ENCODE data around the gene TLE3.

Gene TLE3

GRCh38 chr15:70084461-70084860, 13.3 kb downstream of the TLE3 start:
- H3K9ac ChIP-seq (ENCODE audit: low read depth in 1 of 2, low read length in 2 of 2) = peak overlapping the region in 1 of 2 donors; percentile 18

GRCh38 chr15:70083946-70084345, 13.8 kb downstream of the TLE3 start:
- Histone ChIP-seq H3K27me3 (ENCODE audit: control insufficient read depth in 2 of 2, insufficient read depth in 2 of 2, low read length in 2 of 2) (no peaks in the 10 kb centered on the region), H3K9me3 (ENCODE audit: control insufficient read depth in 2 of 2, low read length in 2 of 2) (no peaks in the 10 kb centered on the region), H3K36me3 (ENCODE audit: control insufficient read depth in 2 of 2, insufficient read depth in 2 of 2, low read length in 2 of 2) (peaks cover 31 to 62% of the 10 kb centered on the region in 2 donors), H3K27ac (ENCODE audit: low read depth in 2 of 2, low read length in 2 of 2) (no peak overlapping the region), H3K4me3 (ENCODE audit: low read length in 2 of 2) (no peak overlapping the region), H3K9ac (ENCODE audit: low read depth in 1 of 2, low read length in 2 of 2) (no peak overlapping the region), H3K4me1 (ENCODE audit: control insufficient read depth in 2 of 2, insufficient read depth in 2 of 2, low read length in 2 of 2) (peaks cover 11 to 15% of the 10 kb centered on the region in 2 donors)

More at GRCh38 chr15:70084461-70084860, 13.3 kb downstream of the TLE3 start:
- peaks cover 10 to 16% of the 10 kb centered on the region in 2 donors for H3K4me1 ChIP-seq (ENCODE audit: control insufficient read depth in 2 of 2, insufficient read depth in 2 of 2, low read length in 2 of 2)
- no peak overlapping the region for H3K4me3 ChIP-seq (ENCODE audit: low read length in 2 of 2)
- peaks cover 31 to 62% of the 10 kb centered on the region in 2 donors for H3K36me3 ChIP-seq (ENCODE audit: control insufficient read depth in 2 of 2, insufficient read depth in 2 of 2, low read length in 2 of 2)
- no peak overlapping the region for H3K27ac ChIP-seq (ENCODE audit: low read depth in 2 of 2, low read length in 2 of 2)
- no peaks in the 10 kb centered on the region for H3K9me3 ChIP-seq (ENCODE audit: control insufficient read depth in 2 of 2, low read length in 2 of 2)
- H3K27me3 ChIP-seq (ENCODE audit: control insufficient read depth in 2 of 2, insufficient read depth in 2 of 2, low read length in 2 of 2) = no peaks in the 10 kb centered on the region

GRCh38 chr15:70083418-70083817, 14.3 kb downstream of the TLE3 start:
- no peak overlapping the region for H3K9ac ChIP-seq (ENCODE audit: low read depth in 1 of 2, low read length in 2 of 2)
- H3K36me3 ChIP-seq (ENCODE audit: control insufficient read depth in 2 of 2, insufficient read depth in 2 of 2, low read length in 2 of 2) = peaks cover 31 to 64% of the 10 kb centered on the region in 2 donors
- no peaks in the 10 kb centered on the region for H3K9me3 ChIP-seq (ENCODE audit: control insufficient read depth in 2 of 2, low read length in 2 of 2)
- H3K4me3 ChIP-seq (ENCODE audit: low read length in 2 of 2) = no peak overlapping the region
- H3K27me3 ChIP-seq (ENCODE audit: control insufficient read depth in 2 of 2, insufficient read depth in 2 of 2, low read length in 2 of 2) = no peaks in the 10 kb centered on the region
- no peak overlapping the region for H3K27ac ChIP-seq (ENCODE audit: low read depth in 2 of 2, low read length in 2 of 2)
- peaks cover 13 to 17% of the 10 kb centered on the region in 2 donors for H3K4me1 ChIP-seq (ENCODE audit: control insufficient read depth in 2 of 2, insufficient read depth in 2 of 2, low read length in 2 of 2)

- Histone ChIP-seq H3K36me3 (ENCODE audit: control insufficient read depth in 2 of 2, insufficient read depth in 2 of 2, low read length in 2 of 2) (peaks cover 31 to 62% of the 10 kb centered on the region in 2 donors), H3K9ac (ENCODE audit: low read depth in 1 of 2, low read length in 2 of 2) (no peak overlapping the region), H3K4me3 (ENCODE audit: low read length in 2 of 2) (no peak overlapping the region), H3K27ac (ENCODE audit: low read depth in 2 of 2, low read length in 2 of 2) (no peak overlapping the region), H3K27me3 (ENCODE audit: control insufficient read depth in 2 of 2, insufficient read depth in 2 of 2, low read length in 2 of 2) (no peaks in the 10 kb centered on the region), H3K4me1 (ENCODE audit: control insufficient read depth in 2 of 2, insufficient read depth in 2 of 2, low read length in 2 of 2) (peaks cover 13 to 17% of the 10 kb centered on the region in 2 donors), H3K9me3 (ENCODE audit: control insufficient read depth in 2 of 2, low read length in 2 of 2) (no peaks in the 10 kb centered on the region)
Observed at GRCh38 chr15:70082281-70082900, 15.3 kb downstream of the TLE3 start.

- no peak overlapping the region for H3K9ac ChIP-seq (ENCODE audit: low read depth in 1 of 2, low read length in 2 of 2)
- no peak overlapping the region for H3K4me3 ChIP-seq (ENCODE audit: low read length in 2 of 2)
- no peak overlapping the region for H3K27ac ChIP-seq (ENCODE audit: low read depth in 2 of 2, low read length in 2 of 2)
- no peaks in the 10 kb centered on the region for H3K27me3 ChIP-seq (ENCODE audit: control insufficient read depth in 2 of 2, insufficient read depth in 2 of 2, low read length in 2 of 2)
- peaks cover 13 to 17% of the 10 kb centered on the region in 2 donors for H3K4me1 ChIP-seq (ENCODE audit: control insufficient read depth in 2 of 2, insufficient read depth in 2 of 2, low read length in 2 of 2)
- peaks cover 31 to 56% of the 10 kb centered on the region in 2 donors for H3K36me3 ChIP-seq (ENCODE audit: control insufficient read depth in 2 of 2, insufficient read depth in 2 of 2, low read length in 2 of 2)
- no peaks in the 10 kb centered on the region for H3K9me3 ChIP-seq (ENCODE audit: control insufficient read depth in 2 of 2, low read length in 2 of 2)
Observed at GRCh38 chr15:70081612-70082011, 16.1 kb downstream of the TLE3 start.

GRCh38 chr15:70080347-70080746, 17.4 kb downstream of the TLE3 start:
- H3K4me1 ChIP-seq (ENCODE audit: control insufficient read depth in 2 of 2, insufficient read depth in 2 of 2, low read length in 2 of 2) = peaks cover 13 to 17% of the 10 kb centered on the region in 2 donors

GRCh38 chr15:70079888-70080287, 17.8 kb downstream of the TLE3 start:
- Histone ChIP-seq H3K27ac (ENCODE audit: low read depth in 2 of 2, low read length in 2 of 2) (no peak overlapping the region), H3K4me1 (ENCODE audit: control insufficient read depth in 2 of 2, insufficient read depth in 2 of 2, low read length in 2 of 2) (peaks cover 13 to 17% of the 10 kb centered on the region in 2 donors), H3K27me3 (ENCODE audit: control insufficient read depth in 2 of 2, insufficient read depth in 2 of 2, low read length in 2 of 2) (no peaks in the 10 kb centered on the region), H3K9me3 (ENCODE audit: control insufficient read depth in 2 of 2, low read length in 2 of 2) (no peaks in the 10 kb centered on the region), H3K36me3 (ENCODE audit: control insufficient read depth in 2 of 2, insufficient read depth in 2 of 2, low read length in 2 of 2) (peaks cover 36 to 52% of the 10 kb centered on the region in 2 donors), H3K9ac (ENCODE audit: low read depth in 1 of 2, low read length in 2 of 2) (no peak overlapping the region), H3K4me3 (ENCODE audit: low read length in 2 of 2) (no peak overlapping the region)

More at GRCh38 chr15:70080347-70080746, 17.4 kb downstream of the TLE3 start:
- Histone ChIP-seq H3K4me3 (ENCODE audit: low read length in 2 of 2) (no peak overlapping the region), H3K27me3 (ENCODE audit: control insufficient read depth in 2 of 2, insufficient read depth in 2 of 2, low read length in 2 of 2) (no peaks in the 10 kb centered on the region), H3K36me3 (ENCODE audit: control insufficient read depth in 2 of 2, insufficient read depth in 2 of 2, low read length in 2 of 2) (peaks cover 35 to 52% of the 10 kb centered on the region in 2 donors), H3K9me3 (ENCODE audit: control insufficient read depth in 2 of 2, low read length in 2 of 2) (no peaks in the 10 kb centered on the region), H3K27ac (ENCODE audit: low read depth in 2 of 2, low read length in 2 of 2) (no peak overlapping the region), H3K9ac (ENCODE audit: low read depth in 1 of 2, low read length in 2 of 2) (no peak overlapping the region)

- H3K36me3 ChIP-seq (ENCODE audit: control insufficient read depth in 2 of 2, insufficient read depth in 2 of 2, low read length in 2 of 2) = peaks cover 37 to 53% of the 10 kb centered on the region in 2 donors
- H3K9me3 ChIP-seq (ENCODE audit: control insufficient read depth in 2 of 2, low read length in 2 of 2) = no peaks in the 10 kb centered on the region
- no peak overlapping the region for H3K4me3 ChIP-seq (ENCODE audit: low read length in 2 of 2)
- H3K9ac ChIP-seq (ENCODE audit: low read depth in 1 of 2, low read length in 2 of 2) = no peak overlapping the region
- H3K4me1 ChIP-seq (ENCODE audit: control insufficient read depth in 2 of 2, insufficient read depth in 2 of 2, low read length in 2 of 2) = peaks cover 13 to 14% of the 10 kb centered on the region in 2 donors
- no peak overlapping the region for H3K27ac ChIP-seq (ENCODE audit: low read depth in 2 of 2, low read length in 2 of 2)
- no peaks in the 10 kb centered on the region for H3K27me3 ChIP-seq (ENCODE audit: control insufficient read depth in 2 of 2, insufficient read depth in 2 of 2, low read length in 2 of 2)
Observed at GRCh38 chr15:70078578-70079417, 18.9 kb downstream of the TLE3 start.

- peaks cover 13 to 14% of the 10 kb centered on the region in 2 donors for H3K4me1 ChIP-seq (ENCODE audit: control insufficient read depth in 2 of 2, insufficient read depth in 2 of 2, low read length in 2 of 2)
- H3K27me3 ChIP-seq (ENCODE audit: control insufficient read depth in 2 of 2, insufficient read depth in 2 of 2, low read length in 2 of 2) = no peaks in the 10 kb centered on the region
- H3K27ac ChIP-seq (ENCODE audit: low read depth in 2 of 2, low read length in 2 of 2) = no peak overlapping the region
- H3K36me3 ChIP-seq (ENCODE audit: control insufficient read depth in 2 of 2, insufficient read depth in 2 of 2, low read length in 2 of 2) = peaks cover 44 to 61% of the 10 kb centered on the region in 2 donors
- no peaks in the 10 kb centered on the region for H3K9me3 ChIP-seq (ENCODE audit: control insufficient read depth in 2 of 2, low read length in 2 of 2)
- H3K9ac ChIP-seq (ENCODE audit: low read depth in 1 of 2, low read length in 2 of 2) = no peak overlapping the region
- H3K4me3 ChIP-seq (ENCODE audit: low read length in 2 of 2) = no peak overlapping the region
Observed at GRCh38 chr15:70077188-70078147, 20.2 kb downstream of the TLE3 start.

All from mucosa of rectum (tissue), 2 donors.